WI38 (cell line): ENCODE results near the gene MFGE8.
A peak's percentile ranks its signal among the peaks of the same experiment; 100 is the strongest.

ENCODE experiments used
- H3K4me3 ChIP-seq: 2 replicates; pipeline ENCODE4 v1.5.1; 2011; ENCODE audit warnings: low read depth, mild to moderate bottlenecking, control low read depth, low read length
- CTCF ChIP-seq: IDR thresholded peaks from 2 replicates; pipeline ENCODE4 v1.5.1; 2012; ENCODE audit warnings: low read depth, mild to moderate bottlenecking, control low read depth, low read length

The MFGE8 gene

GRCh38 chr15:88897142-88897455 lies 16.1 kb downstream of the MFGE8 start:
- no peak for TF ChIP-seq CTCF
- no peak overlapping the region for H3K4me3 ChIP-seq

- TF ChIP-seq CTCF = no peak
- no peak overlapping the region for H3K4me3 ChIP-seq
These were observed 16.7 kb downstream of the MFGE8 start for GRCh38 chr15:88896333-88897033.

GRCh38 chr15:88894819-88895767 lies 18.1 kb downstream of the MFGE8 start, which contains the start of gene HAPLN3:
Gene HAPLN3 (minus strand): TSS chr15:88895544. CDS start chr15:88887298, 8,246 bp downstream.
- H3K4me3 ChIP-seq = peak within 1 kb of the TSS; percentile 63
- TF ChIP-seq CTCF = no peak

GRCh38 chr15:88894348-88894818 lies 18.8 kb downstream of the MFGE8 start:
- TF ChIP-seq CTCF = peak; percentile 26
- peak overlapping the region; percentile 63 for H3K4me3 ChIP-seq

GRCh38 chr15:88891540-88892254 lies 21.5 kb downstream of the MFGE8 start:
- no peak overlapping the region for H3K4me3 ChIP-seq
- no peak for TF ChIP-seq CTCF

GRCh38 chr15:88890495-88890894 lies 22.7 kb downstream of the MFGE8 start:
- no peak overlapping the region for H3K4me3 ChIP-seq
- no peak for TF ChIP-seq CTCF
